Natural killer cell treated with Interleukin-12 subunit alpha and Interleukin-12 subunit beta and Interleukin-15 and Interleukin-18, amount 100 ng/mL, for 72 hours (primary cell): ENCODE measurements around the gene TTC4. TPM values are rescaled to one million over a fixed set of nuclear protein-coding genes. Genes with fewer than 3 reads are reported as not detected.
A peak's percentile ranks its signal among the peaks of the same experiment; 100 is the strongest.

Source experiments
- ATAC-seq, 2 donors: fragments of 150-1000 bp; cut with Tn5 transposase in 1 of 2; sonication (Bioruptor Pico), chemical (Tn5 transposase) in 1 of 2; 2 replicates each; pipeline ENCODE4 v1.10.0; 2021
- DNase-seq: peaks from one replicate; pipeline ENCODE4 v3.0.0; 2022; ENCODE audit warnings: low spot score
- H3K27ac Mint-ChIP-seq, 2 donors: 1 replicate in 1 of 2; 2 replicates in 1 of 2; pipeline ENCODE4 v1.8.0; 2022; ENCODE audit warnings: mixed read lengths in 2 of 2, mild to moderate bottlenecking in 1 of 2, moderate library complexity in 1 of 2
- H3K27me3 Mint-ChIP-seq, 2 donors: 1 replicate in 1 of 2; 2 replicates in 1 of 2; pipeline ENCODE4 v1.8.0; 2022; ENCODE audit warnings: mixed read lengths in 2 of 2
- H3K36me3 Mint-ChIP-seq: one replicate; pipeline ENCODE4 v1.8.0; 2022; ENCODE audit warnings: mixed read lengths
- H3K4me1 Mint-ChIP-seq, 2 donors: 1 replicate in 1 of 2; 2 replicates in 1 of 2; pipeline ENCODE4 v1.8.0; 2022; ENCODE audit warnings: low read depth in 2 of 2, mixed read lengths in 2 of 2, mild to moderate bottlenecking in 1 of 2
- H3K4me3 Mint-ChIP-seq: one replicate; pipeline ENCODE4 v1.8.0; 2022; ENCODE audit warnings: mixed read lengths
- H3K9me3 Mint-ChIP-seq: 2 replicates; pipeline ENCODE4 v1.8.0; 2022; ENCODE audit warnings: mixed read lengths
- total RNA-seq, 2 donors: library from RNA; stranded (reverse); gene quantifications; one replicate each; pipeline ENCODE4 v1.2.3, GENCODE V29; 2022

TTC4 gene
- total RNA-seq, 2 donors from 2014 or later, result 30.2 to 33.9 TPM

GRCh38 chr1:54745274-54745673 is 29.6 kb downstream of the TTC4 start:
- ATAC-seq (no peak), DNase-seq (no peak)
- Mint-ChIP-seq H3K27me3 (no peaks in the 10 kb centered on the region), H3K27ac (no peak overlapping the region), H3K9me3 (no peaks in the 10 kb centered on the region), H3K4me3 (no peak overlapping the region), H3K36me3 (peaks cover 6% of the 10 kb centered on the region), H3K4me1 (peaks cover 0 to 2% of the 10 kb centered on the region in 2 donors)

- H3K27me3 Mint-ChIP-seq, result no peaks in the 10 kb centered on the region
- H3K4me3 Mint-ChIP-seq, result no peak overlapping the region
- DNase-seq (no peak), ATAC-seq (no peak)
- no peaks in the 10 kb centered on the region for H3K9me3 Mint-ChIP-seq
- peaks cover 0 to 2% of the 10 kb centered on the region in 2 donors for H3K4me1 Mint-ChIP-seq
- no peak overlapping the region for H3K27ac Mint-ChIP-seq
- H3K36me3 Mint-ChIP-seq, result peaks cover 5% of the 10 kb centered on the region
These were observed 30.2 kb downstream of the TTC4 start for GRCh38 chr1:54745864-54746263.

GRCh38 chr1:54748094-54748835 is 32.6 kb downstream of the TTC4 start:
- no peaks in the 10 kb centered on the region for H3K27me3 Mint-ChIP-seq
- peak in 1 of 2 donors; percentile 20 for ATAC-seq
- no peaks in the 10 kb centered on the region for H3K9me3 Mint-ChIP-seq
- no peak overlapping the region for H3K4me3 Mint-ChIP-seq
- H3K27ac Mint-ChIP-seq, result no peak overlapping the region
- DNase-seq, result peak; percentile 57
- H3K36me3 Mint-ChIP-seq, result no peaks in the 10 kb centered on the region
- H3K4me1 Mint-ChIP-seq, result no peaks in the 10 kb centered on the region

GRCh38 chr1:54750596-54750995 is 34.9 kb downstream of the TTC4 start:
- DNase-seq, result no peak
- Mint-ChIP-seq H3K27me3 (no peaks in the 10 kb centered on the region), H3K27ac (no peak overlapping the region), H3K4me1 (no peaks in the 10 kb centered on the region), H3K9me3 (no peaks in the 10 kb centered on the region), H3K4me3 (no peak overlapping the region), H3K36me3 (no peaks in the 10 kb centered on the region)
- no peak for ATAC-seq

GRCh38 chr1:54751426-54751825 is 35.8 kb downstream of the TTC4 start:
- no peak overlapping the region for H3K4me3 Mint-ChIP-seq
- H3K36me3 Mint-ChIP-seq, result no peaks in the 10 kb centered on the region
- H3K4me1 Mint-ChIP-seq, result peaks cover 0 to 4% of the 10 kb centered on the region in 2 donors
- H3K9me3 Mint-ChIP-seq, result no peaks in the 10 kb centered on the region
- DNase-seq (no peak), ATAC-seq (no peak)
- H3K27me3 Mint-ChIP-seq, result no peaks in the 10 kb centered on the region
- H3K27ac Mint-ChIP-seq, result no peak overlapping the region

GRCh38 chr1:54754045-54754444 is 38.4 kb downstream of the TTC4 start:
- H3K27me3 Mint-ChIP-seq, result no peaks in the 10 kb centered on the region
- peaks cover 0 to 4% of the 10 kb centered on the region in 2 donors for H3K4me1 Mint-ChIP-seq
- H3K27ac Mint-ChIP-seq, result no peak overlapping the region
- H3K9me3 Mint-ChIP-seq, result no peaks in the 10 kb centered on the region
- no peak for ATAC-seq
- H3K36me3 Mint-ChIP-seq, result no peaks in the 10 kb centered on the region
- H3K4me3 Mint-ChIP-seq, result no peak overlapping the region
- peak; percentile 60 for DNase-seq

- no peaks in the 10 kb centered on the region for H3K9me3 Mint-ChIP-seq
- DNase-seq, result peak; percentile 56
- no peaks in the 10 kb centered on the region for H3K36me3 Mint-ChIP-seq
- ATAC-seq, result peak in 1 of 2 donors; percentile 22
- H3K27me3 Mint-ChIP-seq, result no peaks in the 10 kb centered on the region
- no peak overlapping the region for H3K4me3 Mint-ChIP-seq
- H3K27ac Mint-ChIP-seq, result no peak overlapping the region
- H3K4me1 Mint-ChIP-seq, result peaks cover 0 to 4% of the 10 kb centered on the region in 2 donors
These were observed 39.0 kb downstream of the TTC4 start for GRCh38 chr1:54754486-54755285.

- H3K4me1 Mint-ChIP-seq, result peaks cover under 1 to 12% of the 10 kb centered on the region in 2 donors
- ATAC-seq, result no peak
- no peak overlapping the region for H3K4me3 Mint-ChIP-seq
- no peak overlapping the region for H3K27ac Mint-ChIP-seq
- no peaks in the 10 kb centered on the region for H3K9me3 Mint-ChIP-seq
- H3K36me3 Mint-ChIP-seq, result no peaks in the 10 kb centered on the region
- DNase-seq, result no peak
- H3K27me3 Mint-ChIP-seq, result no peaks in the 10 kb centered on the region
These were observed 42.2 kb downstream of the TTC4 start for GRCh38 chr1:54757833-54758232.

GRCh38 chr1:54758678-54759348 is 43.2 kb downstream of the TTC4 start:
- H3K9me3 Mint-ChIP-seq, result no peaks in the 10 kb centered on the region
- peaks cover 9 to 15% of the 10 kb centered on the region in 2 donors for H3K4me1 Mint-ChIP-seq
- no peak for ATAC-seq
- no peaks in the 10 kb centered on the region for H3K36me3 Mint-ChIP-seq
- H3K27me3 Mint-ChIP-seq, result no peaks in the 10 kb centered on the region
- no peak for DNase-seq
- no peak overlapping the region for H3K27ac Mint-ChIP-seq
- H3K4me3 Mint-ChIP-seq, result no peak overlapping the region

- Mint-ChIP-seq H3K27ac (peak overlapping the region; percentile 83 to 98), H3K27me3 (no peaks in the 10 kb centered on the region), H3K9me3 (no peaks in the 10 kb centered on the region), H3K4me3 (peak overlapping the region; percentile 91), H3K36me3 (no peaks in the 10 kb centered on the region), H3K4me1 (peaks cover 30 to 33% of the 10 kb centered on the region in 2 donors)
- no peak for DNase-seq
- no peak for ATAC-seq
These were observed 48.1 kb downstream of the TTC4 start for GRCh38 chr1:54763816-54764132.

- Mint-ChIP-seq H3K27ac (peak within 1 kb of the TSS; percentile 83 to 98), H3K4me3 (peak within 1 kb of the TSS; percentile 91), H3K27me3 (no peaks in the 10 kb centered on the region), H3K4me1 (peaks cover 30 to 33% of the 10 kb centered on the region in 2 donors), H3K36me3 (no peaks in the 10 kb centered on the region), H3K9me3 (no peaks in the 10 kb centered on the region)
- ATAC-seq, result peak; percentile 98
- DNase-seq, result peak; percentile 97
These were observed 48.7 kb downstream of the TTC4 start, which contains the start of gene PARS2 for GRCh38 chr1:54764133-54764921. TSS of gene PARS2 (minus strand) at chr1:54764523. CDS start at chr1:54759161, 5,362 bp downstream.

GRCh38 chr1:54764922-54765561 is 49.4 kb downstream of the TTC4 start:
- Mint-ChIP-seq H3K27me3 (no peaks in the 10 kb centered on the region), H3K36me3 (no peaks in the 10 kb centered on the region), H3K27ac (peak overlapping the region; percentile 83 to 98), H3K9me3 (no peaks in the 10 kb centered on the region), H3K4me3 (peak overlapping the region; percentile 91), H3K4me1 (peaks cover 30 to 33% of the 10 kb centered on the region in 2 donors)
- ATAC-seq, result no peak
- no peak for DNase-seq

- no peak overlapping the region for H3K4me3 Mint-ChIP-seq
- H3K27ac Mint-ChIP-seq, result peak overlapping the region; percentile 29 to 87
- H3K27me3 Mint-ChIP-seq, result no peaks in the 10 kb centered on the region
- ATAC-seq, result no peak
- no peaks in the 10 kb centered on the region for H3K9me3 Mint-ChIP-seq
- DNase-seq, result no peak
- H3K36me3 Mint-ChIP-seq, result no peaks in the 10 kb centered on the region
- peaks cover 24 to 33% of the 10 kb centered on the region in 2 donors for H3K4me1 Mint-ChIP-seq
These were observed 51.1 kb downstream of the TTC4 start for GRCh38 chr1:54766726-54767125.
